Activated T-helper 1 cell treated with Interleukin-2 at 50 U/mL for 16 hours (primary cell): ENCODE data around the gene SIK3.

ENCODE experiments used
- DNase-seq: peaks from one replicate; pipeline ENCODE4 v3.0.0-alpha.2; 2020; ENCODE audit warnings: low read depth

Gene SIK3

DNA sequence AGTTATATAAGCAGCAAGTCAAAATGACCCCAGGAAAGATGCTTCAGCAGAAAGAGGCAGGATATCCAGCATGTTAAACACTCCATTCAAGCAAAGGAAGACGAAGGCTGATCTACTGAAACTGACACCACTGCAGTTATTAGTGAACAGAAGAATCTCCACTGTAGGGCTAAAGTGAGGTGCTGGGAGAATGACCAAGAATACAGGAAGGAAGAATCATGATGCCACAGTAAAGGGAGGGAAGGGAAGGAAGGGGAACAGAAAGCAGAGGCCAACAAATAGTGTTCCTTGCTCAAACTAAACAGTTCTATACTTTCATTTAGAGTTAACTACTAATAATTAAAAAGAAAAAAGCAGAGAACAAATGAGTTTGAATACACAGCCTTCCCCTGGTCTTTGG is 92.5 kb downstream of the SIK3 start:
- no peak for DNase-seq

DNA sequence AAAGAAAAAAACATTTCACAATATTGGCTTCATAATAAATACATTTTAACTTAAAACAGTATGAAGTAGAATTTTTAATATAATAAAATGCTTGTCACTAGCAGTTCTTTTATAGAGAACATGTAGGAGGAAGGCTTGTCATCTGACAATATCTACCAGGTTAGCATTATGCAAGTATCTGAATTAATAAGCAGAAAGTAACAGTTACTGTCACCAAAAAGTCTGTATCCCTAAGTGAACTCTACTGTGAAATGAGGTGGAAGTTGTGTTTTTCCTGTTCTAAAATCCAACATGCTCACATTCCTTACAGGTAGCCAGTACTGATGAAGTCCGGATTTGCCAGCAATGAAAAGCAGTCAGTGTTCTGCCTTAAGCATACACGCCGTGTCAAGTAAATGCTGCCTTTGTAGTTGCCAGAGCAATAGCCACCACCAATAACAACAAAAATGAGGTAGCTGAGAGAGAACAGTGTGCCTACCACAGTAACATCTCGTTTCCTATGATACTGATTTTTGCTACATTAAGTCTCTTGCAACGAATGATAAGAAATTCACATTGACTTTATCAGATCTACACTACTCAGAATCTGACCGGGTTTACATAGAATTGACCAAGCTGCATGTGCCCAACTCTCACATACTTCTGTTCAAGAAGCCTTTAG is 95.5 kb downstream of the SIK3 start:
- no peak for DNase-seq

DNA sequence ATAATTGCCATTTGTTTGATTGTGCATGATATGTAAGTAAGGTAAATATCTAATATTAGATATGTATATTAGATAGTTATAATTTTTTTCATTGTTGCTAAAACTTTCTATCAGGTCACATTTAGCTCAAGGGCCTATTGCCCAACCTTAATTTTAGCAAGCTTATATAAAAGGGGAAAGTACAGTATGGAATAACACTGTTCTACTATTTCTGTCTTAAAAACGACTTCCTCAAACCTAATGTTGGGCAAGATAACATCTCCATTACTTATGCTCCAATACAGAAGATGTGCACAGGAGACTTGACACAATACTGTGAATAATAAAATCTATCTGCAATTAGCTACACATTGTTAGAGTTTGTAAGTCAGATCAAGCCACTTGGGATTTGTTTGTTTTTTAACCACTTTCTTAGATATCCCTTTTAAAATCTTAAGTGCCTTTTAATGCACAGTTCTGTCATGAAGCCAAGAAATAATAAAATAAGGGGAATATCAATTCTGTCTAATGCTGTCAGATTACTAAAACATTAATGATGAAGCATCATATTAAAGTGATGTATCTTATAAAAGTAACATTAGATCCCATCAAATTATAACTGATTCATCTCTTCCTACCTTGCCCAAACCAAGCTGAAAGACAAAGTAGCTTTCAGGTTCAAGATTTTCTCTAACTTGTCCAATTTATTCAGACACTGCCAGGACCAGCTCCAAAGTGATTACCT is 98.1 kb downstream of the SIK3 start:
- no peak for DNase-seq

- no peak for DNase-seq
These were observed 101.2 kb downstream of the SIK3 start for GRCh38 chr11:116997071-116997470.

DNA sequence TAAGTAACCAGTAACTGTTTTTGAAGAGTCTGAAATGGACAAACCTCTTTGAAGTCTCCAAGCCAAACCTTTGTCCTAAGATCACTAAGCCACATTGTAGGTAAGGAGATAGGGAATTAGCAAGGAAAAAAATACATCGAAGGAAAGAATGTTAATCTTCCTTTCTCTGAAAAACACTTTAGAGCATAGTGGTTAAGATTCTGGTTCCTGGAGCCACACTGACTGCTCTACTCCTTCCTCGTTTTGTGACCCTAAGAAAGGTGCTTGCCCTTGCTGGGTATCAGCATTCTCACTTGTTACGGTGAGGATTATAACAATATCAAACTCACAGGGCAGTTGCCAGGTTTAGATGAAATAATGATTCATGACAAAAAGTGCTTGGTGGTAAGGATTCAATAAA is 104.0 kb downstream of the SIK3 start:
- DNase-seq, result no peak

- DNase-seq, result no peak
These were observed 104.6 kb downstream of the SIK3 start for GRCh38 chr11:116993599-116993998.

DNA sequence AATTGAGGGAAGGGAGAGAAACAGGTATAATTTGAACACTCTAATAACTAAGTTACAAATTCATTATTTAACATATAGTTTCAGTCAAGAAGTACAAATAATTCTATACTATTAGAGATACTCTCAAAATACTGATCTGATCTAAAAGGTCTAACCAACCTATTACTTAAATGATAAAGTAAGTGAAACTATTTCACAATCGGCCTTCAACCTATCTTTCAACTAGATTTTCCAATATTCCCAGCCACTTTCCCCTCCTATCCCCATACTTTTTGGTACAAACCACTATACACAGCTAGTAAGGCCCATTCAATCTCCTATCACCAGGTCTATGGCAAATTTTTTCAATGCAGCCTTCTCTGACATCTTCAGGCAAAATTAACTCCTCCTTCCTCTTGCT is 106.7 kb downstream of the SIK3 start:
- no peak for DNase-seq

DNA sequence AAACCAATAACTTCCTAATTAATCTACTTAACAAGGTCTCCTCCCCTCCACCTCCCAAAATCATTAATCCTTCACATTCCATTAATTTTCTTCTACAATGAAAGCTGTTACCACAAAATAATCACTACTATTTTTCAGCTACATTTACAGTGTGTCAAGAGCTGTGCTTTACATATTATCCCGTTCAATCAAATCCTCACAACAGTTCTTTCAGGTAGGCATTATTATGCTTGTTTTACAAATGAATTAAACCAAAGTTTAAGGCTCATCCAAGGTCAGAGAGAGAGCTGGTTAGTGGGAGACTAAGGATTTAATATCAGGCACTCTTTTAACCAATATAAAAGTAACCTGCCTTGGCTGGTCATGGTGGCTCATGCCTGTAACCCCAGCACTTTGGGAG is 107.4 kb downstream of the SIK3 start:
- no peak for DNase-seq

DNA sequence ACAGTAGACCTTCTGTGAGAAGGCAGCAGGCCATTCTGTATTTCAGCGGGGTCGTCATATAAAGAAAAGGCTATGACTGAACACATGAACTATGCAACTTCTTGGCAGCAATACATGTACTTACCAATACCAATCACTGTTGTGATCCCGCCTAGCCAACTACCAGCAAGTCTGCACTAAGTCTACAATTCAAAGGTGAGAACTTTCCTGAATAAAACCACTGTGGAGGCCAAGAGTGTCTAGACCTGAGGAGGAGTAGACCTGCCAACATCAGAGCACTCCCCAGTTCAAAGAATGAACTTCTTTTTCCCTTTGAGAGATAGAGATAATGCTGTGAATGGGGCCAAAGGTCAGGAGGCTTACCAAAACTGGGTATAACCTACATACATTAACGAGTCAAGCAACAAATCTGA is 108.2 kb downstream of the SIK3 start:
- no peak for DNase-seq

- DNase-seq, result no peak
These were observed 109.0 kb downstream of the SIK3 start for GRCh38 chr11:116989184-116989583.

GRCh38 chr11:116986521-116987105 is 111.6 kb downstream of the SIK3 start:
- DNase-seq, result no peak

- DNase-seq, result no peak
These were observed 113.6 kb downstream of the SIK3 start for GRCh38 chr11:116984589-116984988.

GRCh38 chr11:116984186-116984585 is 114.0 kb downstream of the SIK3 start:
- no peak for DNase-seq

DNA sequence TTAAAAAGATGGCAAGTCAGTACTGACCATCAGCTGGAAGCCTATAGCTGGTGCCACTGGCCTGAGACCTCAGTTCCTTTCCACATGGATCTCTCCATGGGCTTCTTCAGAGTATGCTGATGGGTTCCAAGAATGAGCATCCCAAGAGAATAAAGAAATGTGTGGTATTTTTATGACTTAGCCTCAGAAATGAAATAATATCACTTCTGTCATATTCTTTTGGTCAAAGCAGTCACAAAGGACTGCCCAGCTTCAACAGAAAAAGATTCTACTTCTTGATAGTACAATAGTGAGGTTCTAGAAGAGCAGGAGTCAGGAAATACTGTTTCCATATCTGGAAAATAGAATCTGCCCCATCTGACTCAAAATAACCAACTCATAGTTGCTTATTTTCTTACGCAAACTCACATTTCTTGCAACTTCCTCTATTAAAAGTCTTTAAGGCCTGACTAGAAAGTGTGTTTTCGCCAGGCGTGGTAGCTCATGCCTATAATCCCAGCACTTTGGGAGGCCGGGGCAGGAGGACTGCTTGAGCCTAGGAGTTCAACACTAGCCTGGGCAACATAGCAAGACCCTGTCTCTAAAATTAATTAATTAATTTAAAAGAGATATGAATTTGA is 116.9 kb downstream of the SIK3 start:
- no peak for DNase-seq

DNA sequence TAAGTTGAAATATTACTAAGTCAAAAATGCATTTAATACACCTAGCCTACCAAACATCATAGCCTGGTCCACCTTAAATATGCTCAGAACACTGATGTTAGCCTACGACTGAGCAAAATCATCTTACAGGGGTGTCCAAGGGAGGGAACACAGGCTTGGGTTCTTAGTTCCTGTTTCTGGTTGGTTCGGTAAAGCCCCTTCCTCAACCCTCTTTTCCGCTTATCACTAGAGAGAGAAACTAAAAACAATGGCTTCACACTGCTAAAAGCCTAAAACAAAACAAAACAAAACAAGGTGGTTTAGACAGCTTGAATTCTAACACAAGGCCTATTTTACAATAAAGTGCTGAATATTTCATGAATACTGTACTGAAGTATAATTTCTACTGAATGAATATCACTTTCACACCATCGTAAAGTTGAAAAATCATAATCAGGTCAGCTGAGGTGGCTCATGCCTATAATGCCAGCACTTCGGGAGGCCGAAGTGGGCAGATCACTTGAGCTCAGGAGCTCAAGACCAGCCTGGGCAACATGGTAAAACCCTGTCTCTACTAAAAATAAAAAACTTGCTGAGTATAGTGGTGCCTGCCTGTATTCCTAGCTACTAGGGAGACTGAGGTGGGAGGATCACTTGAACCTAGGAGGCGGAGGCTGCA is 118.0 kb downstream of the SIK3 start:
- no peak for DNase-seq

GRCh38 chr11:116976941-116977570 is 121.2 kb downstream of the SIK3 start:
- DNase-seq, result no peak

GRCh38 chr11:116975661-116976060 is 122.6 kb downstream of the SIK3 start:
- no peak for DNase-seq

- DNase-seq, result no peak
These were observed 125.0 kb downstream of the SIK3 start for GRCh38 chr11:116973270-116973669.

DNA sequence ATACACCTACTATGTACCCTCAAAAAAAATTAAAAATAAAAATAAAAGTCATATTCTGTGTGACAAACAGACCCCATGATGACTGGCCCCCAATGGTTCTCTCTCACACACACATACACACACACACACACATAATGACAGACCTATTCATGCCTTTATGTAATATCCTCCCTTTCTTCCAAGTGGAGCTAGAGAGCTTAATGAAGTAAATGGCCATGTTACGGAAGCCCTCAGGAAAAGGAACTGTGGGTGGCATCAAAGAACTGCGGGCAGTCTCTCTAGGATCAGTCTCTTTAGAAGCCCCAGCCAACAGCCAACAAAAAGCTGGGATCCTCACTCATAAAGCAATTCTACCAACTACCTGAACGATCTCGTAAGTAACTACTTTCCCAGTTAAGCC is 125.5 kb downstream of the SIK3 start:
- no peak for DNase-seq

GRCh38 chr11:116970485-116971292 is 127.5 kb downstream of the SIK3 start:
- no peak for DNase-seq

DNA sequence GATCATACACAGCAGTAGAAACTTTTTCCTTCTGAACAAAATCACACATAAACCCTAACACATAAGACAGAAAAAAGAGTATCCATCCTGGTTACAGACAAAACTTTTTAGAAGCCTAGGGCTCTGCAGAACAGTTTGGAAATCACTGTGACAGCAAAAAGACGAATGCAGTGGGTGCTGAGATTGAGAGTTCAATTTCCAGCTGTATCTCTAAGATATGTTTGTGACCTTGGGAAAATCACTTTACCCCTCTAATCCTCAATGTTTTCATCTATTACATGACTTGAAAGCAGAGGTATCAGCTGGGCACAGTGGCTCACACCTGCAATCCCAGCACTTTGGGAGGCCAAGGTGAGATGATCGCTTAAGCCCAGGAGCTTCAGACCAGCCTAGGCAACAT is 128.5 kb downstream of the SIK3 start:
- no peak for DNase-seq
